Lower leg skin (tissue), 4 donors: ENCODE measurements around the gene CABP4. TPM values are rescaled to one million over a fixed set of nuclear protein-coding genes. Genes with fewer than 3 reads are reported as not detected.

Experiments
- DNase-seq, 2 donors: peaks; one replicate each; pipeline ENCODE4 v3.0.0-alpha.2; 2019; ENCODE audit warnings: low spot score in 2 of 2
- H3K4me3 ChIP-seq: fragments of 200-600 bp; sonication (generic); 2 replicates; pipeline ENCODE4 v1.5.1; 2017; ENCODE audit warnings: mild to moderate bottlenecking, low read depth; ENCODE audit not compliant: poor library complexity, severe bottlenecking
- POLR2A ChIP-seq, 2 donors: fragments of 450-650 bp; IDR thresholded peaks; one replicate each; pipeline ENCODE4 v1.6.1; 2016 to 2017; ENCODE audit warnings: antibody characterized with exemption in 2 of 2, mild to moderate bottlenecking in 1 of 2, moderate library complexity in 1 of 2
- WGBS, 2 donors: methylation state at CpG; one replicate each; pipeline ENCODE4 v1.1.5; 2018; 5-methylcytosine and 5-hydroxymethylcytosine counted together
- intact Hi-C: fragments of 100-400 bp; cut with DNase I; formaldehyde crosslinking; loops from one replicate; pipeline ENCODE4 v1.15.0; 2023; ENCODE audit warnings: low total_unique reads
- total RNA-seq, 4 donors: library from RNA; depleted of rRNA; stranded (reverse); fragments of >200 nt; gene quantifications; one replicate each; pipeline ENCODE4 v1.1.0, GENCODE V29; 2016
- TF ChIP-seq, protein P1 (sequence below), 3 donors: fragments of 450-650 bp; IDR thresholded peaks; one replicate each; pipeline ENCODE4 v1.5.1; 2016; ENCODE audit warnings: antibody characterized with exemption in 3 of 3, mild to moderate bottlenecking in 3 of 3, moderate library complexity in 2 of 3

Gene CABP4
- total RNA-seq, 4 donors from 2014 or later = 0.11 to 0.25 TPM; not detected in 2

DNA sequence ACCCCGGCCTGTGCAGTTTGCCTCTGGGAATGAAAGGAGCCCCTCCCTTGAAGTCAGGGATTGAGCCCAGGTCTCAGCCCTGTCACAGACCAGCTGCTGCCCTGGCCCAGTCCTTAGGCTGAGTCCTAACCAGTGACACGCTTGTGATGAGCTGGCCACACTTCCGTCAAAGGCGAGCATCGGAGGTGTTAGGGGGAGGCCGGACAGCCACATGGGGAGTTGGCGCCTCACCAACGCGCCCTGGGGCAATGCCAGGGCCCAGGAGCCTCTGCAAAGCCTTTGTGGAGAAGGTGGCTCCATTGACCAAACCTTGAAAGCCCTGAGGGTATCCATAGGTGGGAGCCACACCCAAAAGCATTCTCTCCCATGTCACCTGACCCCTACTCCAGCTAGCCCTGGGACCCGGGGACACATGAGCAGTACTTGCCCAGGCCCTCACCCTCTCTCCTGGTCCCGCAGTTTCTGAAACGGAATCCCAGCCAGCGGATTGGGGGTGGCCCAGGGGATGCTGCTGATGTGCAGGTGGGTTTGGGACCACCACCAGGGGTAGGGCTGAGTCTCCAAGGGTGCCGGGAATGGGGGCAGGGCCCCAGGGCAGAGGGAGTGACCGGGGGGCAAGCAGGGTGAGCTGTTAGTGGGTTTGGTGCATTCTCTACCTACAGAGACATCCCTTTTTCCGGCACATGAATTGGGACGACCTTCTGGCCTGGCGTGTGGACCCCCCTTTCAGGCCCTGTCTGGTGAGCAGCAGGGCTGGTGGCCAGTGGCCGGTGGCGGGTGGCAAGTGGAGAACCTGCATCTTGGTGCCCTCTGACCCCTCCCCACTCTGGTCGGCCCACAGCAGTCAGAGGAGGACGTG lies 21.4 kb upstream of the CABP4 start:
- 79 to 90% methylated on average over 22 of the region's 22 CpGs for WGBS, 2 donors
- no peak overlapping the region for H3K4me3 ChIP-seq
- no peak for DNase-seq
- no peak for TF ChIP-seq POLR2A (IDR thresholded peaks at IDR 0.05)
- TF ChIP-seq, protein P1, sequence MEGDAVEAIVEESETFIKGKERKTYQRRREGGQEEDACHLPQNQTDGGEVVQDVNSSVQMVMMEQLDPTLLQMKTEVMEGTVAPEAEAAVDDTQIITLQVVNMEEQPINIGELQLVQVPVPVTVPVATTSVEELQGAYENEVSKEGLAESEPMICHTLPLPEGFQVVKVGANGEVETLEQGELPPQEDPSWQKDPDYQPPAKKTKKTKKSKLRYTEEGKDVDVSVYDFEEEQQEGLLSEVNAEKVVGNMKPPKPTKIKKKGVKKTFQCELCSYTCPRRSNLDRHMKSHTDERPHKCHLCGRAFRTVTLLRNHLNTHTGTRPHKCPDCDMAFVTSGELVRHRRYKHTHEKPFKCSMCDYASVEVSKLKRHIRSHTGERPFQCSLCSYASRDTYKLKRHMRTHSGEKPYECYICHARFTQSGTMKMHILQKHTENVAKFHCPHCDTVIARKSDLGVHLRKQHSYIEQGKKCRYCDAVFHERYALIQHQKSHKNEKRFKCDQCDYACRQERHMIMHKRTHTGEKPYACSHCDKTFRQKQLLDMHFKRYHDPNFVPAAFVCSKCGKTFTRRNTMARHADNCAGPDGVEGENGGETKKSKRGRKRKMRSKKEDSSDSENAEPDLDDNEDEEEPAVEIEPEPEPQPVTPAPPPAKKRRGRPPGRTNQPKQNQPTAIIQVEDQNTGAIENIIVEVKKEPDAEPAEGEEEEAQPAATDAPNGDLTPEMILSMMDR (IDR thresholded peaks at IDR 0.05) = no peak
- intact Hi-C loops = no loop called here

DNA sequence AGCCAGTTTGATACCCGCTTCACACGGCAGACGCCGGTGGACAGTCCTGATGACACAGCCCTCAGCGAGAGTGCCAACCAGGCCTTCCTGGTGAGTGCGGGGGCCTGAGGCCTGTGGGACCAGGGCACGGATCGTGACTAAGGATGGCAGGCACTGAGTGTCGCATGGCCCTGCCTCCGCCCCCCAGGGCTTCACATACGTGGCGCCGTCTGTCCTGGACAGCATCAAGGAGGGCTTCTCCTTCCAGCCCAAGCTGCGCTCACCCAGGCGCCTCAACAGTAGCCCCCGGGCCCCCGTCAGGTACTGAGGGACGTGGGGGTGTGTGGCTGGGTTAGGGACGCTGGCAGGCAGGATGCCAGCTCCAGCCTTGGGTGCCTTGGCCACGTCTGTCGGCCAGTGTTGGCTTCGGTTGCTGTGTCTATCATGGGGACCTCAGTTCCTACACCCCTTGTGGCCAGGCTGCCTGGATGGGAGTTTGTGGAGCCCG lies 20.7 kb upstream of the CABP4 start:
- intact Hi-C loops = no loop called here
- no peak overlapping the region for H3K4me3 ChIP-seq
- TF ChIP-seq, protein P1 (IDR thresholded peaks at IDR 0.05) = no peak
- no peak for DNase-seq
- WGBS, 2 donors = 70 to 90% methylated on average over 18 to 23 of the region's 23 CpGs

DNA sequence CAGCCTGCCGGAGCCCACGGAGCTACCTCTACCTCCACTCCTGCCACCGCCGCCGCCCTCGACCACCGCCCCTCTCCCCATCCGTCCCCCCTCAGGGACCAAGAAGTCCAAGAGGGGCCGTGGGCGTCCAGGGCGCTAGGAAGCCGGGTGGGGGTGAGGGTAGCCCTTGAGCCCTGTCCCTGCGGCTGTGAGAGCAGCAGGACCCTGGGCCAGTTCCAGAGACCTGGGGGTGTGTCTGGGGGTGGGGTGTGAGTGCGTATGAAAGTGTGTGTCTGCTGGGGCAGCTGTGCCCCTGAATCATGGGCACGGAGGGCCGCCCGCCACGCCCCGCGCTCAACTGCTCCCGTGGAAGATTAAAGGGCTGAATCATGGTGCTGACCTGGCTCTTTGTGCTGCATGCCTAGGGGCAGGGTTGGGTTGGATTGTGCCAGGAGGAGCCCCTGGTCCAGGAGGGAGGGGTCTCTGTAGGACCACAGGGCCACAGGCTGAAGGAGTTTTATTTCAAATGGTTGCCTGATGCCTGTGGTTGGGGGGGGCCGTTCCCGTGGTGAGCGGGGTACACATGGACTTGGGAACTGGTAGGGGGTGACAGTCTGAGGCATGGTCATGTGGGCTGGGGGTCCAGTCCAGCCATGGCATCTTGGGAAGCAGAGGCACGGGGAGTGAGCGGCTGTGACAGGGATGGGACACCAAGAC lies 20.0 kb upstream of the CABP4 start:
- intact Hi-C loops = no loop called here
- DNase-seq = no peak
- WGBS, 2 donors = 70 to 82% methylated on average over 26 of the region's 26 CpGs
- H3K4me3 ChIP-seq = no peak overlapping the region
- TF ChIP-seq, protein P1 (IDR thresholded peaks at IDR 0.05) = no peak
- TF ChIP-seq POLR2A (IDR thresholded peaks at IDR 0.05) = no peak

DNA sequence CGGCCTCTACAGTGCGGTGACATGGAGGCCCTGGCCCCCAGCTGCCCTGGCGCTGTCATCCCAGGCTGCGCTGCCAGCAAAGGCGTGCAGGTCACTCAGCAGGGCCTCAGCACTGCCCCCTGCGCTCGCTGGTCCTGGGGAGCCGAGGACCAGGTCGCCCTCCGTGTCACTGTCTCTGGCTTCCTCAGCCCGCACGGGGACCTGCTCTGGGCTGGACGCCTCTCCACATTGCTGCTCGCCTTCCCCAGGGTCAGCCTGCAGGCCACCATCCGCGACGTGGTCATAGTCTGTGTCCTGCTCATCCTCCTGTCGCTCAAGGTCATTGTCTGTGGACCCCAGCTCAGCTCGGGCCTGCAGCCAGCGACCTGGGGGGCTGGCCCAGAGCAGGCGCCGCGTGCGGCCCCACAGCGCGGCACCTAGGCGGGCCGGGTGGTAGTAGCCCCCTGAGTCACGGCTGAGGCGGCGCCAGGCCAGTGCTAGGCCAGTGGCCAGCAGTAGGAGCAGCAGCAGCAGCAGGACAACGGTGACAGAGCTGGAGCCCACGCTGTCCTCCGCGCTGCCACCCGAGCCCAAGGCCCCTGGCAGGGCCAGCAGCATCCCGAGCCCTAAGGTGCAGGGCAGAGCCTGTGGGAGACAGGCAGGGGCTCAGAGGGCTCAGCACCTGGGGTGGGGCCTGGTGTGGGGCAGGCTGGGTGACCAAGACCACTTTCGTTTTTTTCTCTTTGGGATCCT lies 19.3 kb upstream of the CABP4 start:
- intact Hi-C loops = no loop called here
- WGBS, 2 donors = 88 to 93% methylated on average over 21 to 38 of the region's 38 CpGs
- TF ChIP-seq POLR2A (IDR thresholded peaks at IDR 0.05) = no peak
- TF ChIP-seq, protein P1 (IDR thresholded peaks at IDR 0.05) = no peak
- no peak for DNase-seq
- no peak overlapping the region for H3K4me3 ChIP-seq

DNA sequence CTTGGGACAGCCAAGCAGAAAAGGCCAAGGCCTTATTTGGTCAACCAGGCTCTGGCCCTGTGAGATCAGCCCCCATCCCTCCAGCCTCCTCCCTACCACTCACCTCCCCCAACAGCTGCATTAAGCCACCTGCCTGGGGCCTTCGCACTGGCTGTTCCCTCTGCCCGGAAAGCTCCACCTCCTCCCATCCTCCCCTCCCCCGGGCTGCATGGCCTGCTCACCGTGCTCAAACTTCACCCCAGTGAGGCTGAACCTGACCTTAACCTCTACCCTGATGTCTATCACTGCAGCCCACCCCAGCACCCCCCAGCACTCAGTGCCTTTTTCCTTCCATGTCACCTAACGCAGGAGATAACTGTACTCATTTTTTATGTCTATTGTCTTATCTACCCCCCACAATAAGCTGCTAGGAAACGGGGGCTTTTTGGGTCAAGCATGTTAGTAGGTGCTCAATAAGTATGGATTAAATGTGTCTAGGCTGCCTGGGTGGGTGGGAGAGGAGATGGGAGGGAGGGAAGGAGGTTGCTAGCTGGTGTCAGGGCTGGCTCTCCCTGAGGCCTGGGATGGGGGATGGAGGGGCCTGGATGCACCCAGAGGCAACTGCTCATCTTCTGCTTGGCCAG lies 18.6 kb upstream of the CABP4 start:
- H3K4me3 ChIP-seq = no peak overlapping the region
- no peak for DNase-seq
- TF ChIP-seq POLR2A (IDR thresholded peaks at IDR 0.05) = no peak
- TF ChIP-seq, protein P1 (IDR thresholded peaks at IDR 0.05) = no peak
- intact Hi-C loops = no loop called here
- WGBS, 2 donors = 42 to 47% methylated on average over 6 of the region's 6 CpGs
